Loucy (cell line): ENCODE measurements around the gene LHFPL2.

ENCODE experiments used
- H2AFZ ChIP-seq: fragments of 200-600 bp; sonication (generic); 2 replicates; pipeline ENCODE4 v1.6.0; 2016; ENCODE audit warnings: antibody characterized with exemption, mild to moderate bottlenecking, low read length, moderate library complexity
- H3F3A ChIP-seq: fragments of 200-600 bp; 2 replicates; pipeline ENCODE4 v1.6.0; 2016; ENCODE audit warnings: antibody characterized with exemption, low read depth, mild to moderate bottlenecking
- H3K27me3 ChIP-seq: fragments of 200-600 bp; sonication (generic); 2 replicates; pipeline ENCODE4 v1.6.1; 2014; ENCODE audit warnings: low read length, mild to moderate bottlenecking; ENCODE audit not compliant: insufficient read depth, poor library complexity, severe bottlenecking
- H3K36me3 ChIP-seq: fragments of 200-600 bp; sonication (generic); 2 replicates; pipeline ENCODE4 v1.6.1; 2016; ENCODE audit warnings: low read length; ENCODE audit not compliant: insufficient read depth
- H3K4me1 ChIP-seq: fragments of 200-600 bp; sonication (generic); 2 replicates; pipeline ENCODE4 v1.5.1; 2014; ENCODE audit warnings: low read length, mild to moderate bottlenecking; ENCODE audit not compliant: insufficient read depth, poor library complexity, severe bottlenecking
- H3K4me2 ChIP-seq: fragments of 200-600 bp; sonication (generic); 2 replicates; pipeline ENCODE4 v1.6.0; 2014; ENCODE audit warnings: antibody characterized with exemption, low read length, low read depth, mild to moderate bottlenecking; ENCODE audit not compliant: poor library complexity, severe bottlenecking
- H3K4me3 ChIP-seq: fragments of 200-600 bp; sonication (generic); 2 replicates; pipeline ENCODE4 v1.5.1; 2014; ENCODE audit warnings: low read length, mild to moderate bottlenecking, mixed read lengths; ENCODE audit not compliant: poor library complexity, severe bottlenecking
- H3K79me2 ChIP-seq: fragments of 200-600 bp; sonication (generic); 2 replicates; pipeline ENCODE4 v1.6.1; 2014; ENCODE audit warnings: low read length; ENCODE audit not compliant: insufficient read depth
- H3K9ac ChIP-seq: fragments of 200-600 bp; sonication (generic); 2 replicates; pipeline ENCODE4 v1.6.0; 2014; ENCODE audit warnings: mild to moderate bottlenecking, low read depth, low read length, moderate library complexity; ENCODE audit not compliant: poor library complexity, severe bottlenecking
- H3K9me2 ChIP-seq: fragments of 200-600 bp; sonication (generic); replicated peaks from 2 replicates; pipeline ENCODE4 v1.6.1; 2016; ENCODE audit warnings: low read depth, low read length, mixed read lengths
- H3K9me3 ChIP-seq: fragments of 200-600 bp; sonication (generic); 2 replicates; pipeline ENCODE4 v1.6.1; 2014; ENCODE audit warnings: mild to moderate bottlenecking, antibody characterized with exemption, low read length, low read depth; ENCODE audit not compliant: insufficient read depth
- H4K20me1 ChIP-seq: fragments of 200-600 bp; sonication (generic); 2 replicates; pipeline ENCODE4 v1.6.0; 2014; ENCODE audit warnings: antibody characterized with exemption, low read length, mild to moderate bottlenecking; ENCODE audit not compliant: insufficient read depth, poor library complexity, severe bottlenecking
- EZH2phosphoT487 ChIP-seq: fragments of 200-600 bp; IDR thresholded peaks from 2 replicates; pipeline ENCODE4 v1.6.1; 2018; ENCODE audit warnings: antibody characterized with exemption, mild to moderate bottlenecking, moderate library complexity, borderline replicate concordance
- TF ChIP-seq, protein P1 (sequence below): fragments of 200-600 bp; sonication (generic); conservative IDR thresholded peaks from 2 replicates; pipeline ENCODE4 v1.5.1; 2014; ENCODE audit warnings: mild to moderate bottlenecking, antibody characterized with exemption, low read length

Gene LHFPL2

DNA sequence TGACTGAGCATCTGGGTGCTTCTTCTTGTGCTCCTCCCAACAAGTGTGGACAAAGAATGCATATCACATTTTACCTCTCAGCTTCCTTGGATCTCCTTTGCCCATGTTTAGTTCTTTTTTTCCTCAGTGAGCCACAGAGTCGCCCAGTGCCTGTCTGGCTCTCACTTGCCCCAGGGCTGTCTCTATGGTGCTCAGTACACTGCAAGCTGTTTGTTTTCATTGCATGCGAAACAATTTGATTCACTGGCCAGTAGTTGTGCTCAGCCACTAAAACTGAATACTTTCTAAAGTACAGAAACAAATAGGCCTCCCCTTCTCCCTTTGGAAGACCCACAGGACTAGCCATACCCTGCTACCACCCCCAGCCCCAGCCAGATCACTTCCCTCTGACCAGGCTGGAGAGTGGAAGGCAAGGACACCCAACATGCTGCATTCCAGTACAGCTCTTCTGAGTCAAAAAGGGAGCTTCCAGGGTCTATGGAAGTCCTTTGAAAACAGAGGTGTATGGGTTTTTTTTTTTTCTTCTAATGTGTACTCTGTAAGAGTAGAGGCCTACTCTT lies 3.8 kb downstream of the LHFPL2 start:
- no peak overlapping the region for H2AFZ ChIP-seq
- TF ChIP-seq EZH2phosphoT487: no peak
- TF ChIP-seq, protein P1, sequence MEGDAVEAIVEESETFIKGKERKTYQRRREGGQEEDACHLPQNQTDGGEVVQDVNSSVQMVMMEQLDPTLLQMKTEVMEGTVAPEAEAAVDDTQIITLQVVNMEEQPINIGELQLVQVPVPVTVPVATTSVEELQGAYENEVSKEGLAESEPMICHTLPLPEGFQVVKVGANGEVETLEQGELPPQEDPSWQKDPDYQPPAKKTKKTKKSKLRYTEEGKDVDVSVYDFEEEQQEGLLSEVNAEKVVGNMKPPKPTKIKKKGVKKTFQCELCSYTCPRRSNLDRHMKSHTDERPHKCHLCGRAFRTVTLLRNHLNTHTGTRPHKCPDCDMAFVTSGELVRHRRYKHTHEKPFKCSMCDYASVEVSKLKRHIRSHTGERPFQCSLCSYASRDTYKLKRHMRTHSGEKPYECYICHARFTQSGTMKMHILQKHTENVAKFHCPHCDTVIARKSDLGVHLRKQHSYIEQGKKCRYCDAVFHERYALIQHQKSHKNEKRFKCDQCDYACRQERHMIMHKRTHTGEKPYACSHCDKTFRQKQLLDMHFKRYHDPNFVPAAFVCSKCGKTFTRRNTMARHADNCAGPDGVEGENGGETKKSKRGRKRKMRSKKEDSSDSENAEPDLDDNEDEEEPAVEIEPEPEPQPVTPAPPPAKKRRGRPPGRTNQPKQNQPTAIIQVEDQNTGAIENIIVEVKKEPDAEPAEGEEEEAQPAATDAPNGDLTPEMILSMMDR: no peak
- H3K9me3 ChIP-seq: no peaks in the 10 kb centered on the region
- no peaks in the 10 kb centered on the region for H3K9me2 ChIP-seq
- no peak overlapping the region for H3K4me2 ChIP-seq
- peaks cover 40% of the 10 kb centered on the region for H3K4me1 ChIP-seq
- no peaks in the 10 kb centered on the region for H4K20me1 ChIP-seq
- H3K79me2 ChIP-seq: no peaks in the 10 kb centered on the region
- H3K36me3 ChIP-seq: no peaks in the 10 kb centered on the region
- H3K4me3 ChIP-seq: no peak overlapping the region
- peaks cover 8% of the 10 kb centered on the region for H3K27me3 ChIP-seq
- no peak overlapping the region for H3K9ac ChIP-seq
- no peaks in the 10 kb centered on the region for H3F3A ChIP-seq

DNA sequence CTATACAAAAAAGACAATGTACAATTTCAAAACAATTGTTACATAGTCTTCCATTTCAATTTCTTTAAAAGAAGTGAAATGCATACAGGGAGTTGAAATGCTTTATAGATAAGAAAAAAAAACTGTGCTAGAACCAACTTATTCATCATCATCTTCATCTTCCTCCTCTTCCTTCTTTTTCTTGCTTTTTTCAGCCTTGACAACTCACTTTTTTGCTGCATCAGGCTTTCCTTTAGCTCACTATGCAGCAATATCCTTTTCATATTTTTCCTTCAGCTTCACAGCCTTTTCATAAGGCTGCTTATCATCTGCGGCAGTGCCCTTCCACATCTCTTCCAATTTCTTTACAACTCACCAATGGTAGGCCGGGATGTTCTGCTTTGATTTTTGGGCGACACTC lies 4.4 kb downstream of the LHFPL2 start:
- no peak overlapping the region for H3K4me2 ChIP-seq
- no peaks in the 10 kb centered on the region for H3F3A ChIP-seq
- TF ChIP-seq EZH2phosphoT487: no peak
- TF ChIP-seq, protein P1: no peak
- no peak overlapping the region for H3K9ac ChIP-seq
- no peaks in the 10 kb centered on the region for H3K9me2 ChIP-seq
- H3K36me3 ChIP-seq: no peaks in the 10 kb centered on the region
- peaks cover 8% of the 10 kb centered on the region for H3K27me3 ChIP-seq
- H3K4me1 ChIP-seq: peaks cover 40% of the 10 kb centered on the region
- H3K4me3 ChIP-seq: no peak overlapping the region
- no peaks in the 10 kb centered on the region for H4K20me1 ChIP-seq
- H2AFZ ChIP-seq: no peak overlapping the region
- no peaks in the 10 kb centered on the region for H3K79me2 ChIP-seq
- H3K9me3 ChIP-seq: no peaks in the 10 kb centered on the region

DNA sequence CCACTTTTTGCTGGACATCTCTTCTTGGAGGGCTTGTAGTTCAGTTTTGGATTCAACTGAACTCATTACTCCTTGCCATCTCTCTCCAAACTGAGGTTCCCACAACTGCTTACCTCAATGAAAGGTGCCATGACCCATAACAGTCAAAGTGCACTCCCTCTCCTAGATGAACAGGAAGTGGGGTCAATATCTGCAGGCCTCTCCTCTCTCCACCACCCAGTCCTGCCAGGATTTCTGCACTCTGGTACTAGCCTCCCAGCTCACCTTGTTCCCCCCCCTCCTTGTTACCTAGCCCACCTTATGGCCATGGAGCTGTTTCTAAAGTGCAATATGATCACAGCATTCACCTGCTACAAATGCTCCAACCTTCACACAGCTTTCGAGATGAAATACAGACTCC lies 5.9 kb downstream of the LHFPL2 start:
- TF ChIP-seq EZH2phosphoT487: no peak
- TF ChIP-seq, protein P1: no peak
- no peak overlapping the region for H3K4me2 ChIP-seq
- no peaks in the 10 kb centered on the region for H3K79me2 ChIP-seq
- no peaks in the 10 kb centered on the region for H3F3A ChIP-seq
- no peaks in the 10 kb centered on the region for H3K9me3 ChIP-seq
- no peak overlapping the region for H2AFZ ChIP-seq
- no peak overlapping the region for H3K4me3 ChIP-seq
- H3K36me3 ChIP-seq: no peaks in the 10 kb centered on the region
- H3K9ac ChIP-seq: no peak overlapping the region
- H3K27me3 ChIP-seq: peaks cover 4% of the 10 kb centered on the region
- H3K9me2 ChIP-seq: no peaks in the 10 kb centered on the region
- peaks cover 38% of the 10 kb centered on the region for H3K4me1 ChIP-seq
- H4K20me1 ChIP-seq: no peaks in the 10 kb centered on the region
